LNCAP (cell line): ENCODE measurements around the gene LEAP2.

Experiments
- CTCF ChIP-seq: fragments of 450-650 bp; IDR thresholded peaks from 2 replicates; pipeline ENCODE4 v1.5.1; 2017; ENCODE audit warnings: mild to moderate bottlenecking

LEAP2 gene

GRCh38 chr5:132873930-132874271 lies 433 bp downstream of the LEAP2 start:
- no peak for TF ChIP-seq CTCF

- TF ChIP-seq CTCF, result no peak
These were observed 2.7 kb downstream of the LEAP2 start for GRCh38 chr5:132876020-132876759.

- TF ChIP-seq CTCF, result no peak
These were observed 4.0 kb downstream of the LEAP2 start for GRCh38 chr5:132877466-132877865.

- no peak for TF ChIP-seq CTCF
These were observed 4.5 kb downstream of the LEAP2 start for GRCh38 chr5:132877938-132878337.

GRCh38 chr5:132883261-132883834 lies 9.9 kb downstream of the LEAP2 start:
- peak; percentile 73 for TF ChIP-seq CTCF

GRCh38 chr5:132884548-132884947 lies 11.1 kb downstream of the LEAP2 start:
- no peak for TF ChIP-seq CTCF

GRCh38 chr5:132886064-132886823 lies 12.8 kb downstream of the LEAP2 start:
- no peak for TF ChIP-seq CTCF
